Measurements from ENCODE around the gene XPNPEP2.

The XPNPEP2 gene

GRCh38 chrX:129790808-129791207 lies 52.0 kb downstream of the XPNPEP2 start:
- Histone ChIP-seq H3K4me3 (ENCODE audit: low read depth, low read length) (no peak overlapping the region), H3K4me1 (ENCODE audit: control insufficient read depth, insufficient read depth, low read length) (no peaks in the 10 kb centered on the region), H3K9me3 (ENCODE audit: control insufficient read depth, insufficient read depth, low read depth, low read length) (no peaks in the 10 kb centered on the region), H3K27ac (ENCODE audit: low read depth, low read length) (no peak overlapping the region), H3K9ac (ENCODE audit: low read length) (no peak overlapping the region), H3K36me3 (ENCODE audit: control insufficient read depth, insufficient read depth, low read length) (no peaks in the 10 kb centered on the region), H3K27me3 (ENCODE audit: control insufficient read depth, insufficient read depth, low read length) (no peaks in the 10 kb centered on the region; the same call in 1 of the 2 replicates)

DNA sequence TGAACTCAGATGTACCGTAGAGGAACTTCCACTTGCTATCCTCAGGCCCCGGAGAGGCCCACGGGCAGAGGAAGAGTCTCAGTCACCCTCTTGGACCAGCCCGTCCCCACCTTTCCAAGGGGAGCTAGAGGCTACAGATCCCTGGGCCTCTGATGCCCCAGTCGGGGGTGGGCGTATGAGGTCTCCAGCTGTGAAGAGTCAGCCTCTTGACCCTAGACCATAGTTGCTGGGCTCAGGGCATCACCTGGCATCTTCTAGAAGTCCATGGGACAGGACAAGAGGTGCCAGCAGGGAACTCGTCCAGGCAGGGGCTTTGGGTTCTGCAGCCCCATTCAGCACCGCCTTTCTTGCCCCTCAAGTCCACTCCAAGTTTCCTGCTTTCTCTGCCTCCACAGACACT lies 52.6 kb downstream of the XPNPEP2 start:
- no peaks in the 10 kb centered on the region for H3K36me3 ChIP-seq (ENCODE audit: control insufficient read depth, insufficient read depth, low read length)
- H3K27ac ChIP-seq (ENCODE audit: low read depth, low read length): no peak overlapping the region
- H3K9me3 ChIP-seq (ENCODE audit: control insufficient read depth, insufficient read depth, low read depth, low read length): no peaks in the 10 kb centered on the region
- no peaks in the 10 kb centered on the region for H3K4me1 ChIP-seq (ENCODE audit: control insufficient read depth, insufficient read depth, low read length)
- no peak overlapping the region for H3K4me3 ChIP-seq (ENCODE audit: low read depth, low read length)
- no peaks in the 10 kb centered on the region; the same call in 1 of the 2 replicates for H3K27me3 ChIP-seq (ENCODE audit: control insufficient read depth, insufficient read depth, low read length)
- no peak overlapping the region for H3K9ac ChIP-seq (ENCODE audit: low read length)

DNA sequence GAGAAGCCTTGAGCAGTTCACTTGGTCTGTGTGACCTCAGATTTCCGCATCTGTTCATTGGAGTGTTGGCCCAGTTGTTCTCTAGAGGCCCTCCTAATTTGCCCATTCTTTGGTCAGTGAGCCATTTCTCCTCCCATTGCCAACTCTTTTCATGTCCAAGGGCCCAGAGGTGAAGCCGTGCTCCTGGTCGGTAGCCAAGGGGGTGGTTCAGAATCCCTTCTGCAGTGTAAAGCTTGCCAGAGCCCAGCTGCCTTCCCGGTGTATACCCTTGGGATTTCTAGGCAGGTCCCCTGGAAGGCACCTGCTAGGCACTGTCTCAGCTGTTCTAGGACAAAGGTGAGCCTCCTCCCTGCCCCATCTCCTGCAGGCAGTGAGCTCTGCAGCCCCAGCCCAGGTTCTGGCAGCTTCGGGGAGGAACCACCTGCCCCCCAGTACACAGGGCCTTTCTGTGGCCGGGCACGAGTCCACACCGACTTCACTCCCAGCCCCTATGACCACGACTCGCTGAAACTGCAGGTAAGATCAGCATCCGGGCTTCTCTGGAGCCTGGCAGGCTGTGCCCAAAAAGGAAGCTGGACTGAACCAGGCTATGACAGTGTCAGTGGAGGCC lies 53.3 kb downstream of the XPNPEP2 start:
- peaks cover under 1% of the 10 kb centered on the region; the same call in 1 of the 2 replicates for H3K9me3 ChIP-seq (ENCODE audit: control insufficient read depth, insufficient read depth, low read depth, low read length)
- H3K27ac ChIP-seq (ENCODE audit: low read depth, low read length): no peak overlapping the region
- H3K4me3 ChIP-seq (ENCODE audit: low read depth, low read length): no peak overlapping the region
- H3K36me3 ChIP-seq (ENCODE audit: control insufficient read depth, insufficient read depth, low read length): no peaks in the 10 kb centered on the region
- H3K9ac ChIP-seq (ENCODE audit: low read length): no peak overlapping the region
- no peaks in the 10 kb centered on the region for H3K4me1 ChIP-seq (ENCODE audit: control insufficient read depth, insufficient read depth, low read length)
- H3K27me3 ChIP-seq (ENCODE audit: control insufficient read depth, insufficient read depth, low read length): no peaks in the 10 kb centered on the region; the same call in 1 of the 2 replicates

DNA sequence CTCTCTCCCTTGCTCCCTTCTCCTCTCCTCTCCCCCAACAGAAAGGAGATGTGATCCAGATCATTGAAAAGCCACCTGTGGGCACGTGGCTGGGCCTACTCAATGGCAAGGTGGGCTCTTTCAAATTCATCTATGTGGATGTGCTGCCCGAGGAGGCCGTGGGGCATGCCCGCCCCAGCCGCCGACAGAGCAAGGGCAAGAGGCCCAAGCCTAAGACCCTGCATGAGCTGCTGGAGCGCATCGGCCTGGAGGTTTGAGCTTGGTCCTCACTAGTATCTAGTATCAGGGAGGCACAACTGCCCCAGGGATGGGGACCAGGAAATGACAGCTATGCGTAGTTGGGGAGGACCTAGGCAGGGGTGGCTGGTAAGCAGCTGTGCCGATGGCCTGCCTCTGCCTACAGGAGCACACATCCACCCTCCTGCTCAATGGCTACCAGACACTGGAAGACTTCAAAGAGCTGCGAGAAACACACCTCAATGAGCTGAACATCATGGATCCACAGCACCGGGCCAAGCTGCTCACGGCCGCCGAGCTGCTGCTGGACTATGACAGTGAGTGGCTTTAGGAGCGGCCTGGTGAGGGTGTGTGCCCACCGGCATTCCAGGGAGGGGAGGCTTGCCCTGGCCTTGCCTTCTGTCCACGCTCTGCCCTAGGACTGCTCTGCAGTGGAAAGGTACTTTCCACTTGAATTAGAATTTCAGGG lies 54.0 kb downstream of the XPNPEP2 start:
- H3K9me3 ChIP-seq (ENCODE audit: control insufficient read depth, insufficient read depth, low read depth, low read length): peaks cover 7% of the 10 kb centered on the region; the same call in 1 of the 2 replicates
- H3K36me3 ChIP-seq (ENCODE audit: control insufficient read depth, insufficient read depth, low read length): peaks cover 2% of the 10 kb centered on the region

GRCh38 chrX:129793604-129794191 lies 54.9 kb downstream of the XPNPEP2 start:
- Histone ChIP-seq H3K4me1 (ENCODE audit: control insufficient read depth, insufficient read depth, low read length) (no peaks in the 10 kb centered on the region), H3K9ac (ENCODE audit: low read length) (no peak overlapping the region), H3K9me3 (ENCODE audit: control insufficient read depth, insufficient read depth, low read depth, low read length) (peaks cover 9% of the 10 kb centered on the region; the same call in 1 of the 2 replicates), H3K36me3 (ENCODE audit: control insufficient read depth, insufficient read depth, low read length) (peaks cover 12% of the 10 kb centered on the region), H3K27me3 (ENCODE audit: control insufficient read depth, insufficient read depth, low read length) (no peaks in the 10 kb centered on the region; the same call in 1 of the 2 replicates), H3K4me3 (ENCODE audit: low read depth, low read length) (no peak overlapping the region), H3K27ac (ENCODE audit: low read depth, low read length) (no peak overlapping the region)

More for the DNA sequence above, 54.0 kb downstream of the XPNPEP2 start:
- Histone ChIP-seq H3K4me1 (ENCODE audit: control insufficient read depth, insufficient read depth, low read length) (no peaks in the 10 kb centered on the region), H3K9ac (ENCODE audit: low read length) (no peak overlapping the region), H3K4me3 (ENCODE audit: low read depth, low read length) (no peak overlapping the region), H3K27ac (ENCODE audit: low read depth, low read length) (no peak overlapping the region), H3K27me3 (ENCODE audit: control insufficient read depth, insufficient read depth, low read length) (no peaks in the 10 kb centered on the region; the same call in 1 of the 2 replicates)

DNA sequence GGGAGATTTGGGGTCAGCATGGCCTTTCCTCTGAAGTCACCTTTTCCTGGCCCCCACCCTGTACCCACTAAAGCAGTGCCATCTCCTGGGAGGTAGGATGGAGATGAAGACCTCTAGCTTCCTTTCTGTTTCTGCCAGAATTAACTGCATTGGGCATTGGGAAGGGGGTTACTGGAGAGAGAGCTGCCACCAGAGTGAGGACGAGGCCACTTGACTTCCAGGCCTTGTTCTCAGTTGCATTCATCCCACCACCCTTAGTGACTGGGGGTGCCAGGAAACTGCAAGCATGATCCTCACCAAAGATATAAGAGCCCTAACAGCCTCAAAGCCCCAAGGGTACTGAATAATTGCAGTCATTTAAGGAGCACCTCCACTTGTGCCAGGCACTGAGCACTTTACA lies 56.8 kb downstream of the XPNPEP2 start:
- Histone ChIP-seq H3K27me3 (ENCODE audit: control insufficient read depth, insufficient read depth, low read length) (no peaks in the 10 kb centered on the region), H3K9ac (ENCODE audit: low read length) (no peak overlapping the region), H3K9me3 (ENCODE audit: control insufficient read depth, insufficient read depth, low read depth, low read length) (peaks cover 9% of the 10 kb centered on the region; the same call in 1 of the 2 replicates), H3K36me3 (ENCODE audit: control insufficient read depth, insufficient read depth, low read length) (peaks cover 20% of the 10 kb centered on the region), H3K4me1 (ENCODE audit: control insufficient read depth, insufficient read depth, low read length) (no peaks in the 10 kb centered on the region), H3K4me3 (ENCODE audit: low read depth, low read length) (no peak overlapping the region), H3K27ac (ENCODE audit: low read depth, low read length) (no peak overlapping the region)

- Histone ChIP-seq H3K4me3 (ENCODE audit: low read depth, low read length) (no peak overlapping the region), H3K36me3 (ENCODE audit: control insufficient read depth, insufficient read depth, low read length) (peaks cover 20% of the 10 kb centered on the region), H3K4me1 (ENCODE audit: control insufficient read depth, insufficient read depth, low read length) (no peaks in the 10 kb centered on the region), H3K9me3 (ENCODE audit: control insufficient read depth, insufficient read depth, low read depth, low read length) (peaks cover 9% of the 10 kb centered on the region; the same call in 1 of the 2 replicates), H3K27ac (ENCODE audit: low read depth, low read length) (no peak overlapping the region), H3K9ac (ENCODE audit: low read length) (no peak overlapping the region), H3K27me3 (ENCODE audit: control insufficient read depth, insufficient read depth, low read length) (no peaks in the 10 kb centered on the region)
Measured at GRCh38 chrX:129797251-129797906, 58.6 kb downstream of the XPNPEP2 start.

DNA sequence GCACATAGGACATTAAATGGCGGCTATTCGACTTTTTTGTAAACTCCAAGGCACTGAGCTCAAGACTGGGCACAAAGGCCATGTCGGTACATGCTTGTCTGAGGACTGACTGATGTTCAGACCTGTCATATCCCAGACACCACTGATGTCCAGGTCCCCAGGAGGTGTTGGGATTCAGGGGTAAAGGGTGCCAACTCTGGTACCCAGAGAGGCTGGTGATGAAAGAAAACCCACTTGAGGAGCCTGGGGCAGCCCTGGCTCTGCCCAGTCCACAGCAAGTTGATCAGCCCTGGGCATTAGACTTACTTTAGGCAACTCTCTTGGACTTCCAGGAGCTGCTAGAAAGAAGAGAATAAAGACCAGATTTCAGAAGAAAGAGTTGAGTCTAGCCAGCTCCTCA lies 59.7 kb downstream of the XPNPEP2 start:
- peaks cover 26% of the 10 kb centered on the region for H3K36me3 ChIP-seq (ENCODE audit: control insufficient read depth, insufficient read depth, low read length)
- H3K9ac ChIP-seq (ENCODE audit: low read length): no peak overlapping the region
- no peak overlapping the region for H3K27ac ChIP-seq (ENCODE audit: low read depth, low read length)
- H3K4me1 ChIP-seq (ENCODE audit: control insufficient read depth, insufficient read depth, low read length): no peaks in the 10 kb centered on the region
- peaks cover 9% of the 10 kb centered on the region; the same call in 1 of the 2 replicates for H3K9me3 ChIP-seq (ENCODE audit: control insufficient read depth, insufficient read depth, low read depth, low read length)
- H3K4me3 ChIP-seq (ENCODE audit: low read depth, low read length): no peak overlapping the region
- no peaks in the 10 kb centered on the region for H3K27me3 ChIP-seq (ENCODE audit: control insufficient read depth, insufficient read depth, low read length)

- H3K27me3 ChIP-seq (ENCODE audit: control insufficient read depth, insufficient read depth, low read length): no peaks in the 10 kb centered on the region
- peaks cover 9% of the 10 kb centered on the region; the same call in 1 of the 2 replicates for H3K9me3 ChIP-seq (ENCODE audit: control insufficient read depth, insufficient read depth, low read depth, low read length)
- no peaks in the 10 kb centered on the region for H3K4me1 ChIP-seq (ENCODE audit: control insufficient read depth, insufficient read depth, low read length)
- H3K4me3 ChIP-seq (ENCODE audit: low read depth, low read length): no peak overlapping the region
- H3K36me3 ChIP-seq (ENCODE audit: control insufficient read depth, insufficient read depth, low read length): peaks cover 30% of the 10 kb centered on the region
- no peak overlapping the region for H3K27ac ChIP-seq (ENCODE audit: low read depth, low read length)
- H3K9ac ChIP-seq (ENCODE audit: low read length): no peak overlapping the region
Measured at GRCh38 chrX:129798888-129799287, 60.1 kb downstream of the XPNPEP2 start.

GRCh38 chrX:129800186-129800585 lies 61.4 kb downstream of the XPNPEP2 start:
- no peaks in the 10 kb centered on the region for H3K27me3 ChIP-seq (ENCODE audit: control insufficient read depth, insufficient read depth, low read length)
- H3K4me1 ChIP-seq (ENCODE audit: control insufficient read depth, insufficient read depth, low read length): no peaks in the 10 kb centered on the region
- H3K36me3 ChIP-seq (ENCODE audit: control insufficient read depth, insufficient read depth, low read length): peaks cover 40% of the 10 kb centered on the region
- no peak overlapping the region for H3K4me3 ChIP-seq (ENCODE audit: low read depth, low read length)
- H3K27ac ChIP-seq (ENCODE audit: low read depth, low read length): no peak overlapping the region
- H3K9me3 ChIP-seq (ENCODE audit: control insufficient read depth, insufficient read depth, low read depth, low read length): peaks cover 9% of the 10 kb centered on the region; the same call in 1 of the 2 replicates
- no peak overlapping the region for H3K9ac ChIP-seq (ENCODE audit: low read length)
